ENCODE measurements around the gene TTLL7.

DNA sequence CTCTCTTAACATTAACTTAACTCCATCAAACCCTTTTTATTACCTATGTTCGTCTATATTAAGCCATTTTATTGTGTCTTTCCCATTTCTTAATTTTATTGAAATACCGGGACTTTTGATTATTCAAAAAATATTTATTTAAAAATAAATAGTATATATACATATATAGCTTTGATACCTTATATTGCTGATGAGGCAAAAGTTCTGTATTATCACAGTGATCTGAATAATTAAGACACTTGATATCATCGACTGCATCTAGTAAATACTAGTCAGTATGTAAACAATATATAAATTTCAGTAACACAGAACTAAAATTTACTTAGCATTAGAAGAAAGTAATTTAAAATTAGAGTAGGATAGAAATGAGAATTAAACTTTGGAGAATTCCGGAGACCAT lies 22.0 kb downstream of the TTLL7 start:
- TF ChIP-seq, protein P1, sequence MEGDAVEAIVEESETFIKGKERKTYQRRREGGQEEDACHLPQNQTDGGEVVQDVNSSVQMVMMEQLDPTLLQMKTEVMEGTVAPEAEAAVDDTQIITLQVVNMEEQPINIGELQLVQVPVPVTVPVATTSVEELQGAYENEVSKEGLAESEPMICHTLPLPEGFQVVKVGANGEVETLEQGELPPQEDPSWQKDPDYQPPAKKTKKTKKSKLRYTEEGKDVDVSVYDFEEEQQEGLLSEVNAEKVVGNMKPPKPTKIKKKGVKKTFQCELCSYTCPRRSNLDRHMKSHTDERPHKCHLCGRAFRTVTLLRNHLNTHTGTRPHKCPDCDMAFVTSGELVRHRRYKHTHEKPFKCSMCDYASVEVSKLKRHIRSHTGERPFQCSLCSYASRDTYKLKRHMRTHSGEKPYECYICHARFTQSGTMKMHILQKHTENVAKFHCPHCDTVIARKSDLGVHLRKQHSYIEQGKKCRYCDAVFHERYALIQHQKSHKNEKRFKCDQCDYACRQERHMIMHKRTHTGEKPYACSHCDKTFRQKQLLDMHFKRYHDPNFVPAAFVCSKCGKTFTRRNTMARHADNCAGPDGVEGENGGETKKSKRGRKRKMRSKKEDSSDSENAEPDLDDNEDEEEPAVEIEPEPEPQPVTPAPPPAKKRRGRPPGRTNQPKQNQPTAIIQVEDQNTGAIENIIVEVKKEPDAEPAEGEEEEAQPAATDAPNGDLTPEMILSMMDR (IDR thresholded peaks at IDR 0.05), result no peak
- no peak for TF ChIP-seq POLR2A (IDR thresholded peaks at IDR 0.05)

All from esophagus squamous epithelium (tissue), 4 donors.